HG03521 (cell line): ENCODE data around the gene AGPAT3.
"Not testable (repeated sequence)": the region's sequence is repeated elsewhere in the genome, so short reads cannot be mapped to it uniquely, and the experiment has no call there.

Experiments
- ATAC-seq: cut with Tn5 transposase; IDR thresholded peaks from one replicate; pipeline ENCODE4 v1.9.1; 2021; ENCODE audit warnings: mild to moderate bottlenecking, moderate library complexity; ENCODE audit not compliant: unreplicated experiment

AGPAT3 gene

DNA sequence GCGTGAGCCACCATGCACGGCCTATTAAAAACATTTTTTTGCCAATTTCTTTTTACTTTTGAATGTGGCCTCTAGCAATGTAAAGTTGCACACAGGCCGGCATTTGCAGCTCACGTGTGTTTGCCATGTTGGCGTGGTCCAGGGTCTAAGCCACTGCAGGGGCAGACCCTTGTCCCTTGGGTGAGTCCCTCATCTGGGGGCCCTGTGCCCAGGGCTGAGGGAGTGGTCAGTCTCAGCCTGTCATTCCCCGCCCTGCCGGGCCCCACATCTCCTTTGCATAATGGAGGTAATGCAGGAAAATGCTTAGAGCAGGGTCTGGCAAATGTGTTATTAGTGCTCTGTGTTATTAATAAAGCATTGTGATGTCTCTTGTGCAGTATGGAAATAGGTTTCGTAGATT is 16.9 kb downstream of the AGPAT3 start:
- no peak for ATAC-seq

DNA sequence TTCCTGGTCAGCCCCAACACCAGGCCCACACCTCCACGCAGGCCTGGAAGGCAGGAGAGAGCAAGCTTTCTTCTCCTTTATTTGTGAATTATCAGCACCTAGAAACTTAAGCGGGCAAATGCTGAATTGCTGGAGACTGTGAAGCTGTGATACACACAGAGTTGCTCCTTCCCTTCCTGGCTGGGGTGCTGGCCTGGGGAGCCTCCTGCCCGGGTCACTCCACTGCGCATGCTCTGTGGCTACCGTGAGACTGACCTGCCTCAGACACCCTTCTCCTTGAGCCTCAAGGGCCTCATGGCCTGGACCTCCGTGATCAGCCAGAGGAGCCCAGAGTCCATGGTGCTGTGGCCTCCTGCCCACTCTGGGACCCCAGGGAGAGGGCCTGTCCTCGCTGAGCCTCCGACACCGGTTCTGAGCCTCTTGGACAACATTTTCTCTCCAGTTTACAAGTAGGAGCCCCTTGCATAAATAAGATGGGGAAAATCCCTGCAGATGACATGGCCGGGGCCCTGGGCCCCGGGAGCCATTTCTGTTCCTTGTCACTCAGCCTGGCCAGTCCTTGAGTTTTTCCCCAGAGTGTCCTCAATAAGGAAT is 18.0 kb downstream of the AGPAT3 start:
- ATAC-seq = no peak

DNA sequence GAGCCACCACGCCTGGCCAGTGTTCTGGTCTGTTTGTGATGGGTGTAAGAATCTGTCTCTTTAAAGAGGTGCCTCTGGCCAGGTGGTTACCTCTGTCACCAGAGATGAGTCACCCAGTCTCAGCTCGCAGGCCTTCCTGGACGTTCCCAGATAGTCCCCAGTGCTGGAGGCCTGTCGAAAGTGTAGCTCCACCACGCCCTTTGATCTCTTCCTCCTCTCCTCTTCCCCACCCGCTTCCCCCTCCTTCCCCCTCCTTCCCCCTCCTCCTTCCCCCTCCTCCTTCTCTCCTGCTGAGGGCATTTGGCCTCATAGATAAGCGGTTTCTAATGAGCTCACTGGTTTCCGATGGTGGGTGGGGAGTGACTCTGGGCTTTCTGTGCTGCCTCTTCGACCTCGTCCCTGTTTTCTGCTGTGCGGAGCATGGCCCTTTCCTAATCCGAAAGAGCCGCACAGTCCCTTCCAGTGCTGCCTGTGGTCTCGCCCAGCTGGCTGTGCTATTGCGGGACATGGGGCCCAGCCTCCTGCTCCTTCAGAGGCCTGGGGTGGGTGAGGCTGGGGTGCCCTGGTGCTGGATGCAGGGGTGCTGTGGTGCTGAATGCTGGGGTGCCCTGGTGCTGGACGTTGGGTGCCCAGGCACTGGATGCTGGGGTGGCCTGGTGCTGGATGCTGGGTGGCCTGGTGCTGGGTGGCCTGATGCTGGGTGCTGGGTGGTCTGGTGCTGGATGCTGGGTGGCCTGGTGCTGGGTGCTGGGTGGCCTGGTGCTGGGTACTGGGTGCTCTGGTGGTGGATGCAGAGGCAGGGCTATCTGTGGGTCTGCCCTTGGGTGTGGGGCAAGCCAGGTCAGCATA is 19.2 kb downstream of the AGPAT3 start:
- ATAC-seq = no peak

GRCh38 chr21:43884861-43885417 is 19.9 kb downstream of the AGPAT3 start:
- no peak for ATAC-seq

- no peak for ATAC-seq
Observed at GRCh38 chr21:43885721-43886120, 20.7 kb downstream of the AGPAT3 start.

DNA sequence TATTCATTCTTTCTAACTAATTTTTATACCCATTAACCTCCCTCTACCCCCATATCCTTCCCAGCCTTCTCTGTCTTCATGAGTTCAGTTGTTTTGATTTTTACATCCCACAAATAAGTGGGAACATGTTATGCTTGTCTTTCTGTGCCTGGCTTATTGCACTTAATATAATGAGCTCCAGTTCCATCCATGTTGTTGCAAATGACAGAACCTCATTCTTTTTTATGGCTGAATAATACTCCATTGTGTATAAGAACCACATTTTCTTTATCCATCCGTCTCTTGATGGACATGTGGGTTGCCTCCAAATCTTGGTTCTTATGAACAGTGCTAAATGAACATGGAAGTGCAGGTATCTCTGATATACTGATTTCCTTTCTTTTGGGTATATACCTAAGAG is 21.5 kb downstream of the AGPAT3 start:
- ATAC-seq = no peak

DNA sequence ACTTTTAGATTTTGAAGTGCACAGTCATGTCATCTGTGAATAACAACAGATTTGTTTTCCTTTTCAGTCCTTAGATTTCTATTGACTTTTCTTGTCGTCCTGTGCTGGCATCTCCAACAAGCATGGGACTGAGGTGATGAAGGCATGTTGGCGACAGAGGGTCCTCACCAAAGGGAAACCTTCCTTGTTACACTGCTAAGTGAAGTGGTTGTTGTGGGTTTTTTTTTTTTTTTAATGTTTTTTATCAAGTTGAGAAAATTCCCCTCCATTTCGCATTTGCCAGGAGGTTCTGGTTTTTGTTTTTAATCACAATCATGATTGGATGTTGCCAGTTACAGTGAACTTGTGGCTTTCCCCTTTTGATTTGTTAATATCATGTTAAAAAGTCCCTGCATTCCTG is 24.0 kb downstream of the AGPAT3 start:
- ATAC-seq = no peak

DNA sequence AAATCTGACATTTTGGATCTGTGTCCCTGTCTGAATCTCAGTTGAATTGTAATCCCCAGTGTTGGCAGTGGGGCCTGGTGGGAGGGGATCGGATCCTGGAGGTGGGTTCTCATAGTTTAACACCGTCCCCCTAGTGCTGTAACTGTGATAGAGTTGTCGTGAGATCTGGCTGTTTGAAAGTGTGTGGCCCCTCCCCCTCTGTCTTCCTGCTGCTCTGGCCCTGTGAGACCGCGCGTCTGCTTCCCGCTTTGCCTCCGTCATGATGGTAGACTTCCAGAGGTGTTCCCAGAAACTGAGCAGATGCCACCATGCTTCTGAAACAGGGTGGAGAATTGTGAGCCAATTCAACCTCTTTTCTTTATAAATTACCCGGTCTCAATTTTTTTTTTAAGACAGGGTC is 25.0 kb downstream of the AGPAT3 start:
- no peak for ATAC-seq

DNA sequence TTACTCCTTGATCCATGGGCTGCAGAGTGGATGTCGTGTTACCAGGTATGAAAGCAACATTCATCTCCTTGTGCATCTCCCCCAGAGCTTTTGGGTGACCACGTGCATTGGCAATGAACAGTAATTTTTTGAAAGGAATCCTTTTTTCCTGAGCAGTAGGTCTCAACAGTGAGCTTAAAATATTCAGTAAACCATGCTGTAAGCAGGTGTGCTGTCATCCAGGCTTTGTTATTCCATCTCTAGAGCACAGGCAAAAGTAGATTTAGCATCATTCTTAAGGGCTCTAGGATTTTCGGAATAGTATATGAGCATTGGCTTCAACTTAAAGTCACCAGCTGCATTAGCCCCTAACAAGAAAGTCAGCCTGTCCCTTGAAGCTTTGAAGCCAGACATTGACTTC is 27.3 kb downstream of the AGPAT3 start:
- ATAC-seq = no peak

DNA sequence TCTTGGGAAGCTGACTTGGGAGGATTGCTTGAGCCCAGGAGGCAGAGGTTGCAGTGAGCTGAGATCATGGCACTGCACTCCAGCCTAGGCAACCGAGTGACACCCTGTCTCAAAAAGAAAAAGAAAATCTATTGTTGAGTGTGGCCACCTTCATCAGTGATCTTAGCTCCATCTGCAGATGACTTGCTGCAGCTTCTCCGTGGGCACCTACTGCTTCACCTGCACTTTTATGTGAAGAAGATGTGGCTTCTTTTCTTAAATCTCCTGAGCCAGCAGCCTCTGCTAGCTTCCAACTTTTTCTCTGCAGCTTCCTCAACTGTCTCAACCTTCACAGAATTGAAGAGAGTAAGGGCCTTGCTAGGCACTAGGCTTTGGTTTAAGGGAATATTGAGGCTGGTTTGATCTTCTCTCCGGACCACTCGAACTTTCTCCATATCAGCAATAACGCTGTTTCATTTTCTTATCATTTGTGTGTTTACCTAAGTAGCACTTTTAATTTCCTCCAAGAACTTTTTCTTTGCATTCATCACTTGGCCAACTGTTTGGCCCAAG is 28.0 kb downstream of the AGPAT3 start:
- ATAC-seq = no peak

DNA sequence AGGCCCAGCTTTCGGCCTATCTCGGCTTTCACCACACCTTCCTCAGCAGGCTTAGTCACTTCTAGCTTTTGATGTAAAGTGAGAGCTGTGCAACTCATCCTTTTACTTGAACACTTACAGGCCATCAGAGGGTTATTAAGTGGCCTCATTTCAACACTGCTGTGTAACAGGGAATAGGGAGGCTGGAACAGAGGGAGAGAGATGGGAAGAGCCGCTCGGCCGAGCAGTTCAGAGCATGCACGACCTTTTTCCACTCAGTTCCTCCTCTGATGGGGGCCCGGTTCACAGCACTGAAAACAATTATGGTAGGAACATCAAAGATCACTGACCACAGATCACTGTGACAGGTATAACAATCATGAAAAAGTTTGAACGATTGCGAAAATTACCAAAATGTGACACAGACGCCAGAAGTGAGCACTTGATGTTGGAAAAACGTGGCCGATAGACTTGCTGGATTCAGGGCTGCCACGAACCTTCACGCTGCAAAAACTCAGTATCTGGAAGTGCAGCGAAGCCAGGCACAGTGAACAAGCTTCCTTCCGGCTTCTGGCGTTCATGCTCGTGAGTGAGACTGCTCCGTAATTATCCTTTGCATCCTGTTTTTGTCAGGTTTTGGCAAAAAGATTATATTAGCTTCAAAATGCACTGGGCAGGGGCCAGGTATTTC is 28.6 kb downstream of the AGPAT3 start:
- no peak for ATAC-seq

DNA sequence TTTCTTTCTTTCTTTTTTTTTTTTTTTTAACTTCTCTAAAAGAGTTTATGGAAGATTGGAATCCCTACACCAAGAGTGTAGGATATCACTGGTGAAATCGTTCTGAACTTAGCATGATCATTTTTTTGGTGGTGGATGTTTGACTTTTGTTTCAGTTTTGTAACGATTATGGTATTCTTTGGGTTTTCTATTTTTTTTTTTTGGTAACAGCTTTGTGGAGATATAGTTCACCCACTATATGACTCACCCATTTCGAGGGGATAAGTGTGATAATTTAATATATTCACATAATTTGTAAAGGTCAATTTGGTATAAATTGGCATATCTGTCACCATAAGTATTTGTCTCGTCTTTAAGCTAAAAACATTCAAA is 29.2 kb downstream of the AGPAT3 start:
- ATAC-seq = no peak

DNA sequence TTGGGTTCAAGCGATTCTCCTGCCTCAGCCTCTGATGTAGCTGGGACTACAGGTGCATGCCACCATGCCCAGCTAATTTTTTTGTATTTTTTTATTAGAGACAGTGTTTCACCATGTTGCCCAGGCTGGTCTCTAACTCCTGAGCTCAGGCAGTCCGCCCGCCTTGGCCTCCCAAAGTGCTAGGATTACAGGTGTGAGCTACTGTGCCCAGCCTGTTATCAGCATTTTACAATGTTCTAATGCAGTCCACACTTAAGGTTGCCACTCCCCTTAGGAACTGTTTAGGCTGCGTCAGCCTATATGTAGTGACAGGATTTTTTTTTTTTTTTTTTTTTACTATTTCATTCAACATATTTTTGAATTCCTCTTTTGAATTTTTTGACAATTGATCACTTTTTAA is 30.2 kb downstream of the AGPAT3 start:
- no peak for ATAC-seq

DNA sequence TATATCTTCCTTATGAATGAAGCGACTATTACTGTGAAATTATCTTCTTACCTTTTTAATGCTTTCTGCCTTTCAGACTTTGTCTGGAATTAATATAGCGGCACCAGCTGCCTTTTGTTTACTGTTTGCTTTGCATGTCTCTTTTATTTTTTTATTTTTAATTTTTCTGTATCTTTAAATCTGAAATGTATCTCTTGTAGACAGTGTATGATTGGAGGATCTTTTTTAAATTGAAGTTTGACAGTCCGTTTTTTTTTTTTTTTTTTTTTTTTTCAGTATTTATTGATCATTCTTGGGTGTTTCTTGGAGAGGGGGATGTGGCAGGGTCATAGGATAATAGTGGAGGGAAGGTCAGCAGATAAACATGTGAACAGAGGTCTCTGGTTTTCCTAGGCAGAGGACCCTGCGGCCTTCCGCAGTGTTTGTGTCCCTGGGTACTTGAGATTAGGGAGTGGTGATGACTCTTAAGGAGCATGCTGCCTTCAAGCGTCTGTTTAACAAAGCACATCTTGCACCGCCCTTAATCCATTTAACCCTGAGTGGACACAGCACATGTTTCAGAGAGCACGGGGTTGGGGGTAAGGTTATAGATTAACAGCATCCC is 31.8 kb downstream of the AGPAT3 start:
- not testable (repeated sequence) for ATAC-seq

DNA sequence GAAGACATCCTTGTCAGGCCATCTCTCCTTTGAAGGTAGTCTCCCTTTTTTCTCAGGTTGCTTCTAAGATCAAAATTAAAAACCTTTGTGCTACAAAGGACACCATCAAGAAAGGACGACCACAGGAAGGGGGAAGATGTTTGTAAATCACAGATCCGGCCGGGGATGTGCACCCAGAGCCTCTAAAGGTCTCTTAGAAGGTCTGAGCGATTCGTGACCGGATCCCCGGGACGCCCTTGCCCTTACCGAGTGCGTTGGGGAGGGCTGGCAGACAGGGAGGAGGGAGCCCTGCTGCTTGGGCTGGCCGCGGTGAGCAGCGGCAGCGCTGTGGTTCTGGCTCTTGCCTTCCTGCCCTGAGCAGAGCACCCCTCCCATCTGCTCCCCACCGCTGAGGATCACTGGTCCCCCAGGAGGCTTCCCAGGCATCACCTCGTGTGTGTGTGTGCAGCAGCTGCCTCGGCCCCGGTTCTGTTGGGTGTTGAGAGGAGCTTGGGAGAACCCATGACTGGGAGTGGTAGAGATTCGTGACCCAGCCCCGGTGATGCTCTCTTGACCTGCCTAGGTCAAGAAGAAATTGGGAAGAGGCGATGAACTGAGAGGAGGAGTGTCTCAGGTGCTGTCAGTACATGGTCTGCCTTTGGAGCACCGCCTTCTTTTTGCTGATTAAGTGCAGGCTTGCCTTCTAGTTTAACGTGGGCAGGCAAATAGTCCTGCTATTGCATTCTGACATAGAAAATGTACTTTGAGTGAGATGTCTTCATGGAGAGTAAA is 34.5 kb downstream of the AGPAT3 start:
- no peak for ATAC-seq

DNA sequence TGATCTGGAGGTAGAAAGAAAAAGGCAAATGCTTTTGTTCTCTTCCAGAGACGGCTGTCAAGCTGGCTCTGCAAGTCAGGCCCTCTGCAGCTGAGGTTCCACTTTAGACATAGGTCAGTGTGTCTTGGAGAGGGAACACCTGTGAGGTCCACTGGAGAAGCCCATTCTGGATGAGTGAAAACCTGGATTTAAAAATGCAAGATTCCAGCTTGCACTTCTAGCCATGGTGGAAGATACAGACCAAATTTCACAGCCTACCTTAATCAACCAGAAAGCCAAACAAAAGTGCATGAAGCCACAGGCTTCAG is 35.0 kb downstream of the AGPAT3 start:
- no peak for ATAC-seq

DNA sequence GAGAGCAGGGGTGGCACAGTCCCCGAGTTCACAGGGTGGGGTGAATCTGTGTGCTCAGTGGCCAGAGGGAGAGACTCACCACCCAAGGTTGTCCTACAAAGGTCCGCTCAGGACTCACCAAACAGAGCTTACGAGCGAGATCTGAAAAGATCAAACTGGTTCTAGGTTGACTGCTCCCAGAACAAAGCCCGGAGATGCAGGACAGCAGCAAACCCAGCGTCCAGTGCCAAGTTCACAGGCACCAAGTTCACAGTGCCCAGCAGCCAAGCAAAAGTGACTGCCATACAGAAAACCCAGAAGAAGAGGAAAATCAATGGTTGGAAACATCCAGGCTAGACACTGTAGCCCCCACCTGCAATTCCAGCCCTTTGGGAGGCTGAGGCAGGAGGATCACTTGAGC is 35.7 kb downstream of the AGPAT3 start:
- no peak for ATAC-seq

DNA sequence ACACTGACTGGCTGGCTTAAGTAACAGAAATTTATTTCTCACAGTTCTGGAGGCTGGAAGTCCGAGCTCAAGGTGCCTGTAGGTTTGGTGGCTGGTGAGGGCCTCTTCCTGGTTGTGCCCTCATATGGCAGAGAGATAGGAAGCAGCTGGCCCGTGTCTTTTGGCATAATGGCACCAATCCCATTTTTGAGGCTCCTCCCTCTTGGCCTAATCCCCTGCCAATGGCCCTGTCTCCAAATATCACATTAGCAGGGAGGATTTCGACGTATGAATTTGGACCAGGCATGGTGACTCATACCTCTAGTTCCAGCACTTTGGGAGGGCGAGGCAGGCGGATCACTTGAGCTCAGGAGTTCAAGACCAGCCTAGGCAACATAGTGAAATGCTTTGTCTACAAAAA is 37.4 kb downstream of the AGPAT3 start:
- no peak for ATAC-seq

GRCh38 chr21:43903451-43904091 is 38.5 kb downstream of the AGPAT3 start:
- ATAC-seq = no peak

DNA sequence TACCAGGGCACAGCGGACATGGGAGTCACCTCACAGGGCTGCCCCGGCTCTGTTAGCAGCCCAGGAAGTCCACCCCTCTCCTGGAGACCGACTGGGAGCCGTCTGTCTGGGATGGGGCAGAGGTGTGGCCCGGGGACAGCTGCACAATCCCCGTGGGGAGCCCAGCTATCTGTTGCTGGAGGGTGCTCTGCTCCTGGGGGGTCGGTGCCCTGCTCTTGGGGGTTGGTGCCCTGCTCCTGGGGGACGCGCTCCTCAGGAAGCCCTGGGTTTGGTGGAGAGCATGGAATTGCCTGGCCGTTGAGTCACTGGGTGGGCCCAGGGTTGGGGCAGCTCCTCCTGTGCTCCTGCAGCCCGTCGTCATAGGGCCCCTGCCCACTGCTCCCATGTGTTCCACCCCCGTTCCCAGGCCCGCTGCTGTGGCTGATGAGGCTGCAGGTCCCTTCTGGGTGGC is 39.3 kb downstream of the AGPAT3 start:
- no peak for ATAC-seq
